ENCODE measurements around the gene UBP1. TPM values are rescaled to one million over a fixed set of nuclear protein-coding genes. Genes with fewer than 3 reads are reported as not detected.

The UBP1 gene
- total and polyA plus RNA-seq, 9 of the 15 experiments (the other 6 are each of a cell fraction or from before 2014, with no cell fraction given): 13.6 to 143 (median 79.6) TPM

GRCh38 chr3:33440328-33441224, at the start of gene UBP1 (continued):
- TF ChIP-seq HNRNPLL (IDR thresholded peaks at IDR 0.05; ENCODE audit: low read depth, low read length, poor library complexity, severe bottlenecking) (no peak), NUFIP1 (IDR thresholded peaks at IDR 0.05; ENCODE audit: partially characterized antibody) (peak; percentile 65), STAG1 (CRISPR knock-in tag; IDR thresholded peaks at IDR 0.05; ENCODE audit: borderline replicate concordance) (no peak), NFIC (IDR thresholded peaks at IDR 0.05) (no peak; the same call in 1 of the 2 replicates), POLR2AphosphoS5 (IDR thresholded peaks at IDR 0.05; ENCODE audit: control insufficient read depth, insufficient read depth, low read depth, low read length) (peak; percentile 97), YY1 (IDR thresholded peaks at IDR 0.05; ENCODE audit: borderline replicate concordance in 1 of 3, control insufficient read depth in 1 of 3, extremely low read depth in 1 of 3, insufficient read depth in 3 of 3, insufficient read length in 1 of 3, insufficient replicate concordance in 2 of 3, low read depth in 1 of 3, low read length in 2 of 3) (peak in 1 of 3 experiments; percentile 45), TCF7 (IDR thresholded peaks at IDR 0.05; ENCODE audit: borderline replicate concordance) (no peak), HMBOX1 (IDR thresholded peaks at IDR 0.05) (peak; percentile 65), NR1H2 (CRISPR knock-in tag; IDR thresholded peaks at IDR 0.05) (no peak), BRCA1 (IDR thresholded peaks at IDR 0.05) (no peak), BRCA1 (CRISPR knock-in tag; IDR thresholded peaks at IDR 0.05) (no peak), CREB1 (IDR thresholded peaks at IDR 0.05) (peak; percentile 76), CREB1 (CRISPR knock-in tag; IDR thresholded peaks at IDR 0.05) (peak; percentile 71), EZH2 (IDR thresholded peaks at IDR 0.05; ENCODE audit: borderline replicate concordance, low read depth, low read length) (no peak), ZNF407 (IDR thresholded peaks at IDR 0.05; ENCODE audit: low read depth) (no peak), MAFF (IDR thresholded peaks at IDR 0.05; ENCODE audit: low read length) (peak; percentile 35; the same call in 1 of the 2 replicates), ZBTB17 (CRISPR knock-in tag; IDR thresholded peaks at IDR 0.05) (no peak; the same call in 1 of the 2 replicates), ZBTB7A (IDR thresholded peaks at IDR 0.05; ENCODE audit: borderline replicate concordance, control insufficient read depth, low read depth, low read length) (no peak)
